Uterus (tissue), 2 donors: ENCODE measurements around the gene FKBP2.

Experiments
- POLR2A ChIP-seq, 2 donors: fragments of 450-650 bp; IDR thresholded peaks; one replicate each; pipeline ENCODE4 v1.6.1; 2016; ENCODE audit warnings: antibody characterized with exemption in 2 of 2, mild to moderate bottlenecking in 1 of 2, moderate library complexity in 1 of 2
- TF ChIP-seq, protein P1 (sequence below), 4 experiments: fragments of 200-600 bp in 2 of 4; fragments of 450-650 bp in 2 of 4; sonication (generic) in 2 of 4; IDR thresholded peaks; one replicate each; pipeline ENCODE4 v1.5.1; 2016 to 2019; ENCODE audit warnings: antibody characterized with exemption in 4 of 4, mild to moderate bottlenecking in 2 of 4, moderate library complexity in 1 of 4

- TF ChIP-seq, protein P1, sequence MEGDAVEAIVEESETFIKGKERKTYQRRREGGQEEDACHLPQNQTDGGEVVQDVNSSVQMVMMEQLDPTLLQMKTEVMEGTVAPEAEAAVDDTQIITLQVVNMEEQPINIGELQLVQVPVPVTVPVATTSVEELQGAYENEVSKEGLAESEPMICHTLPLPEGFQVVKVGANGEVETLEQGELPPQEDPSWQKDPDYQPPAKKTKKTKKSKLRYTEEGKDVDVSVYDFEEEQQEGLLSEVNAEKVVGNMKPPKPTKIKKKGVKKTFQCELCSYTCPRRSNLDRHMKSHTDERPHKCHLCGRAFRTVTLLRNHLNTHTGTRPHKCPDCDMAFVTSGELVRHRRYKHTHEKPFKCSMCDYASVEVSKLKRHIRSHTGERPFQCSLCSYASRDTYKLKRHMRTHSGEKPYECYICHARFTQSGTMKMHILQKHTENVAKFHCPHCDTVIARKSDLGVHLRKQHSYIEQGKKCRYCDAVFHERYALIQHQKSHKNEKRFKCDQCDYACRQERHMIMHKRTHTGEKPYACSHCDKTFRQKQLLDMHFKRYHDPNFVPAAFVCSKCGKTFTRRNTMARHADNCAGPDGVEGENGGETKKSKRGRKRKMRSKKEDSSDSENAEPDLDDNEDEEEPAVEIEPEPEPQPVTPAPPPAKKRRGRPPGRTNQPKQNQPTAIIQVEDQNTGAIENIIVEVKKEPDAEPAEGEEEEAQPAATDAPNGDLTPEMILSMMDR (IDR thresholded peaks at IDR 0.05): no peak
- no peak for TF ChIP-seq POLR2A (IDR thresholded peaks at IDR 0.05)
Observed at GRCh38 chr11:64263947-64264317, 23.0 kb downstream of the FKBP2 start.
